Spleen (tissue), 11 donors: ENCODE measurements around the gene ARHGAP6. TPM values are rescaled to one million over a fixed set of nuclear protein-coding genes. Genes with fewer than 3 reads are reported as not detected.

Experiments used
- DNase-seq: peaks from one replicate; pipeline ENCODE4 v3.0.0-alpha.2; 2020
- H3K27ac ChIP-seq, 8 donors: fragments of 200-600 bp; sonication (generic) in 7 of 8; 1 replicate in 4 of 8; 2 replicates in 4 of 8; pipeline versions ENCODE4 v1.5.0 to v1.8.0; 2016 to 2021; ENCODE audit warnings: inconsistent platforms in 4 of 8, mild to moderate bottlenecking in 4 of 8, moderate library complexity in 1 of 8
- H3K27me3 ChIP-seq, 7 donors: fragments of 200-600 bp; sonication (generic) in 6 of 7; replicated peaks in 1 of 7; 1 replicate in 4 of 7; 2 replicates in 3 of 7; pipeline versions ENCODE4 v1.5.0 to v1.8.0; 2016 to 2021; ENCODE audit warnings: inconsistent platforms in 3 of 7, mild to moderate bottlenecking in 1 of 7
- H3K36me3 ChIP-seq, 6 donors: fragments of 200-600 bp; sonication (generic) in 5 of 6; 1 replicate in 4 of 6; 2 replicates in 2 of 6; pipeline versions ENCODE4 v1.5.0 to v1.8.0; 2016 to 2021; ENCODE audit warnings: inconsistent platforms in 2 of 6
- H3K4me1 ChIP-seq, 6 donors: fragments of 200-600 bp; sonication (generic) in 5 of 6; 1 replicate in 3 of 6; 2 replicates in 3 of 6; pipeline versions ENCODE4 v1.5.0 to v1.8.0; 2016 to 2021; ENCODE audit warnings: inconsistent platforms in 3 of 6
- H3K4me3 ChIP-seq, 8 donors: fragments of 200-600 bp; sonication (generic) in 7 of 8; 1 replicate in 4 of 8; 2 replicates in 4 of 8; pipeline versions ENCODE4 v1.5.0 to v1.8.0; 2016 to 2021; ENCODE audit warnings: inconsistent platforms in 4 of 8, mild to moderate bottlenecking in 4 of 8, moderate library complexity in 2 of 8
- H3K9me3 ChIP-seq, 8 donors: fragments of 200-600 bp; sonication (generic) in 7 of 8; 1 replicate in 4 of 8; 2 replicates in 4 of 8; pipeline versions ENCODE4 v1.5.0 to v1.8.0; 2016 to 2021; ENCODE audit warnings: inconsistent platforms in 4 of 8
- POLR2A ChIP-seq, 3 donors: fragments of 450-650 bp; IDR thresholded peaks; one replicate each; pipeline ENCODE4 v1.5.1; 2017; ENCODE audit warnings: antibody characterized with exemption in 3 of 3, mild to moderate bottlenecking in 1 of 3
- POLR2AphosphoS5 ChIP-seq, 3 donors: sonication (generic); formaldehyde crosslinking; IDR thresholded peaks; one replicate each; pipeline ENCODE4 v1.5.1; 2017; ENCODE audit warnings: antibody characterized with exemption in 3 of 3
- WGBS, 5 donors: extraction: QIAGEN DNeasy Blood & Tissue Kit in 3 of 5; methylation state at CpG; one replicate each; pipeline versions ENCODE4 v1.1.5 to v1.1.7; 2013 to 2018; 5-methylcytosine and 5-hydroxymethylcytosine counted together
- intact Hi-C: fragments of 100-400 bp; cut with DNase I; formaldehyde crosslinking; loops from one replicate; pipeline ENCODE4 v1.15.0; 2023; ENCODE audit warnings: low total_unique reads
- polyA plus RNA-seq, 3 donors: library from polyadenylated mRNA; stranded (reverse); fragments of 200-250 nt; gene quantifications; one replicate each; pipeline ENCODE4 v1.2.1, GENCODE V29; 2013
- total RNA-seq, 7 donors: library from RNA; depleted of rRNA in 3 of 7; stranded (reverse); fragments of >200 nt in 3 of 7; fragmentation: NEBNext Ultra II Directional in 4 of 7; extraction: Animal tissue kit (Norgen Biotek cat#: 25700) in 4 of 7; gene quantifications; one replicate each; pipeline versions ENCODE4 v1.1.0 to v1.2.1, GENCODE V29; 2016 to 2021
- TF ChIP-seq, protein P1 (sequence below), 11 experiments: fragments of 200-600 bp in 7 of 11; fragments of 450-650 bp in 4 of 11; sonication (generic) in 4 of 11; IDR thresholded peaks in 8 of 11; conservative IDR thresholded peaks in 3 of 11; 1 replicate in 7 of 11; 2 replicates in 4 of 11; pipeline versions ENCODE4 v1.4.0 to v1.8.0; 2016 to 2021; ENCODE audit warnings: antibody characterized with exemption in 11 of 11, inconsistent platforms in 4 of 11, mild to moderate bottlenecking in 1 of 11
- donor health status: healthy with polysubstance abuse.
- donor health status: DM: no; HTN: no; CAD: no; lungs with moderate emphysema.
- donor health status: DM: no; HTN: no; CAD: no.
- donor health status: Bipolar disorder and iron deficiency.
- donor health status: healthy.
- donor health status: DM: no; HTN: no; CAD: no.
- donor health status: DM: yes; HTN: yes; CAD: no.

Gene ARHGAP6
- total and polyA plus RNA-seq, 10 donors: 2.0 to 20.8 (median 12.7) TPM

DNA sequence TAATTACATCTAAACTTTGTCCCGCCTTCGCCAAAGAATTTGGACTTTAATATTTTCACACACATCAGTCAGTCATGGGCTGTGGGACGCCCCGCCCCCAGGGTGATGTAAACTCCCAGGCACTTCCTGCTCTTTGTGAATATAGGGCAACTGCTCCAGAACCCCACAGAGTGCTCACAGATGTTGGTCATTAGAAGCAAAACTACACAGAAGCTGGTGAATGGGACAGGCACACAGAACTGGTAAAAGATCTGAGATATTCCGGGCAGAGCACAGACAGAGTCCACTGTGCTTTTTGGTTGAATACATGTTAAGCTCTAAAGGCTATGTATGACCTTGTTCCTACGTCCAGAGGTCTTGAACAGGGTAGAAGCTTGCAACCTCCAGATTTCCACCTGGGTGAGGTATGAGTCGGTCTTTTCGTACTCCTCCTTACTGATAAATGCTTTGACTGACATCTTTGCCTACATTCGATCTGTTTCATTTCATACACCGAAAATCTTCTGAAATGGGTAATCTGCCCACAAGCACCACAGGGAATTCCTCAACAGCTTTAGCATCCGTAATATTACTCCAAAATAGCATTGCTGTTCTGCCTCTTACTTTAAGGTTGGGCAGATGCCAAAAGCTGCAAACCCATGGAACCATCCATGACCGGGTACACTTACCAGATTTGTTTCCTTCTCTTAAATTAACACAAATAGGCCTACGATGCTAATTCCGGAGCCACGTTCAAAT is 227.9 kb downstream of the ARHGAP6 start:
- Histone ChIP-seq H3K36me3 (no peaks in the 10 kb centered on the region), H3K27ac (no peak overlapping the region), H3K4me1 (no peaks in the 10 kb centered on the region), H3K4me3 (no peak overlapping the region), H3K9me3 (no peaks in the 10 kb centered on the region), H3K27me3 (peaks cover 0 to 13% (median 0%) of the 10 kb centered on the region in 7 donors)
- intact Hi-C loops: no loop called here
- 71 to 87% (median 84%) methylated on average over 15 of the region's 15 CpGs for WGBS, 5 donors
- no peak for DNase-seq
- TF ChIP-seq POLR2A (IDR thresholded peaks at IDR 0.05) (no peak), POLR2AphosphoS5 (IDR thresholded peaks at IDR 0.05) (no peak)
- TF ChIP-seq, protein P1, sequence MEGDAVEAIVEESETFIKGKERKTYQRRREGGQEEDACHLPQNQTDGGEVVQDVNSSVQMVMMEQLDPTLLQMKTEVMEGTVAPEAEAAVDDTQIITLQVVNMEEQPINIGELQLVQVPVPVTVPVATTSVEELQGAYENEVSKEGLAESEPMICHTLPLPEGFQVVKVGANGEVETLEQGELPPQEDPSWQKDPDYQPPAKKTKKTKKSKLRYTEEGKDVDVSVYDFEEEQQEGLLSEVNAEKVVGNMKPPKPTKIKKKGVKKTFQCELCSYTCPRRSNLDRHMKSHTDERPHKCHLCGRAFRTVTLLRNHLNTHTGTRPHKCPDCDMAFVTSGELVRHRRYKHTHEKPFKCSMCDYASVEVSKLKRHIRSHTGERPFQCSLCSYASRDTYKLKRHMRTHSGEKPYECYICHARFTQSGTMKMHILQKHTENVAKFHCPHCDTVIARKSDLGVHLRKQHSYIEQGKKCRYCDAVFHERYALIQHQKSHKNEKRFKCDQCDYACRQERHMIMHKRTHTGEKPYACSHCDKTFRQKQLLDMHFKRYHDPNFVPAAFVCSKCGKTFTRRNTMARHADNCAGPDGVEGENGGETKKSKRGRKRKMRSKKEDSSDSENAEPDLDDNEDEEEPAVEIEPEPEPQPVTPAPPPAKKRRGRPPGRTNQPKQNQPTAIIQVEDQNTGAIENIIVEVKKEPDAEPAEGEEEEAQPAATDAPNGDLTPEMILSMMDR (IDR thresholded peaks at IDR 0.05 in 8 of 11, conservative IDR thresholded peaks at IDR 0.05 in 3 of 11): no peak

DNA sequence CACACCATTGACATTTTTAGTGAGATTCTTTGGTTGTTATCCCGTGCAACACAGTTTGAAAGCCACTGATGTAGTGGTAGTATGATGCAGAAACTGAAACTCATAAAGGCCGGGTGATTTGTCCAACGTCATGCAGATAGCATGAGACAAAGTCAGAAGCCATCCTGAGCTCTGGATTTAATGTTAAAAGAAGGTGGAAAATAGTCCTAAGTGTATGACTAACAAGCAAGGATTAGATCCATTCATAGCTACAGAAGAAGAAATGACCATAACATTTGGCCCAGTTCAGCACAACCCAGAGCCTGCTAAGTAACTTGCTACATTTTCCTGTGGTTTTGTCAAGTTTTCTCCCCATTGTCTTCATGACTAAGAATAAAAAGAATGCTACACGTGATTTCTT is 230.2 kb downstream of the ARHGAP6 start:
- DNase-seq: no peak
- Histone ChIP-seq H3K27me3 (peaks cover 0 to 4% (median 0%) of the 10 kb centered on the region in 7 donors), H3K9me3 (no peaks in the 10 kb centered on the region), H3K27ac (no peak overlapping the region), H3K4me1 (no peaks in the 10 kb centered on the region), H3K4me3 (no peak overlapping the region), H3K36me3 (no peaks in the 10 kb centered on the region)
- intact Hi-C loops: no loop called here
- 51 to 85% (median 68%) methylated on average over 4 of the region's 4 CpGs for WGBS, 5 donors
- TF ChIP-seq, protein P1 (IDR thresholded peaks at IDR 0.05 in 8 of 11, conservative IDR thresholded peaks at IDR 0.05 in 3 of 11): no peak
- TF ChIP-seq POLR2A (IDR thresholded peaks at IDR 0.05): no peak
- TF ChIP-seq POLR2AphosphoS5 (IDR thresholded peaks at IDR 0.05): no peak

DNA sequence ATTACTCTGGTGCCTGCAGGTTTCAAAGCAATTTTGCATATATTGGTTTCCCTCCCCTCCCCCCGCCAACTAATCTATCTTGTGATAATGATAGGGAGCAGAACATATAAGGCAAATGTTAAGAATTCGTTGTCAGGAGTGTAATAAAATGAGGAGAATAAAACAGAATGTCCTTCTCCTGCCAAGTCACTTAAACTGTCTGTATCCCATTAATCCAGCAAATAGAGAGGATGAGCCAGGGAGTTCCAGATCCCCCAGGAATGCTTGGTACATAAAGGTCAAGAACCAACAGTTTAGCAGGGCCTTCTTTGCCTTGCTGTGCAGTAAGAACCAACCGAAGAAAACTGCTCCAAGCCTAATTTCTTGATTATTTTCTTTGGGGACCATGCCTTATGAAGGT is 231.1 kb downstream of the ARHGAP6 start:
- 49 to 82% (median 68%) methylated on average over 3 of the region's 3 CpGs for WGBS, 5 donors
- intact Hi-C loops: no loop called here
- no peak overlapping the region for H3K27ac ChIP-seq
- no peak overlapping the region for H3K4me3 ChIP-seq
- no peaks in the 10 kb centered on the region for H3K9me3 ChIP-seq
- peaks cover 0 to 2% (median 0%) of the 10 kb centered on the region in 7 donors for H3K27me3 ChIP-seq
- TF ChIP-seq, protein P1 (IDR thresholded peaks at IDR 0.05 in 8 of 11, conservative IDR thresholded peaks at IDR 0.05 in 3 of 11): no peak
- no peak for TF ChIP-seq POLR2A (IDR thresholded peaks at IDR 0.05)
- no peak for TF ChIP-seq POLR2AphosphoS5 (IDR thresholded peaks at IDR 0.05)
- no peaks in the 10 kb centered on the region for H3K36me3 ChIP-seq
- DNase-seq: no peak
- H3K4me1 ChIP-seq: no peaks in the 10 kb centered on the region

DNA sequence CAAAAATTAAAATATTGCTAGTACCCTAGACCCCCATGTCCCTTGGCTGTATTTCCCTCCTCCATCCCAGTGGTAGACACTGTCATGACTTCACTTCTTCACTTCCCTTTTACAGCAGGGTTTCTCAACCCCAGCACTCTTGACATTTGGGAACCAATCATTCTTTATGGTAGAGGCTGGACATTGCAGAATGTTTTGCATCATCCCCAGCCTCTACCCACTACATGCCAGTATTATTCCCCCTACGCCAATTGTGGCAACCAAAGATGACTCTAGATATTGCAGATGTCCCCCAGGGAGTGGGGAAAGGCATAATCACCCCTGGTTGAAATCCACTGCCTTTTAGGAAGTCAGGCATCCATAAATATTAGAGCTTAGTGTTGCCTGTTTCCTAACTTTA is 233.9 kb downstream of the ARHGAP6 start:
- Histone ChIP-seq H3K36me3 (no peaks in the 10 kb centered on the region), H3K27me3 (peaks cover 0 to 18% (median 9%) of the 10 kb centered on the region in 7 donors), H3K4me1 (no peaks in the 10 kb centered on the region), H3K4me3 (no peak overlapping the region), H3K27ac (no peak overlapping the region), H3K9me3 (no peaks in the 10 kb centered on the region)
- no peak for DNase-seq
- 45 to 90% (median 61%) methylated on average over 1 of the region's 1 CpG for WGBS, 5 donors
- TF ChIP-seq, protein P1 (IDR thresholded peaks at IDR 0.05 in 8 of 11, conservative IDR thresholded peaks at IDR 0.05 in 3 of 11): no peak
- no peak for TF ChIP-seq POLR2AphosphoS5 (IDR thresholded peaks at IDR 0.05)
- TF ChIP-seq POLR2A (IDR thresholded peaks at IDR 0.05): no peak
- intact Hi-C loops: no loop called here
